M059J (cell line): ENCODE results near the gene NKX1-2. TPM values are rescaled to one million over a fixed set of nuclear protein-coding genes. Genes with fewer than 3 reads are reported as not detected.

Experiments
- DNase-seq: peaks from one replicate; pipeline ENCODE4 v3.0.0-alpha.2; 2012; ENCODE audit warnings: low read depth
- total RNA-seq: library from RNA; depleted of rRNA; stranded (reverse); fragments of >200 nt; shearing (Covaris generic); gene quantifications from 2 replicates; pipeline ENCODE4 v1.2.3, GENCODE V29; 2014; rRNA removed

NKX1-2 gene
- total RNA-seq, 1 experiment from 2014 or later, result 0.30 TPM

DNA sequence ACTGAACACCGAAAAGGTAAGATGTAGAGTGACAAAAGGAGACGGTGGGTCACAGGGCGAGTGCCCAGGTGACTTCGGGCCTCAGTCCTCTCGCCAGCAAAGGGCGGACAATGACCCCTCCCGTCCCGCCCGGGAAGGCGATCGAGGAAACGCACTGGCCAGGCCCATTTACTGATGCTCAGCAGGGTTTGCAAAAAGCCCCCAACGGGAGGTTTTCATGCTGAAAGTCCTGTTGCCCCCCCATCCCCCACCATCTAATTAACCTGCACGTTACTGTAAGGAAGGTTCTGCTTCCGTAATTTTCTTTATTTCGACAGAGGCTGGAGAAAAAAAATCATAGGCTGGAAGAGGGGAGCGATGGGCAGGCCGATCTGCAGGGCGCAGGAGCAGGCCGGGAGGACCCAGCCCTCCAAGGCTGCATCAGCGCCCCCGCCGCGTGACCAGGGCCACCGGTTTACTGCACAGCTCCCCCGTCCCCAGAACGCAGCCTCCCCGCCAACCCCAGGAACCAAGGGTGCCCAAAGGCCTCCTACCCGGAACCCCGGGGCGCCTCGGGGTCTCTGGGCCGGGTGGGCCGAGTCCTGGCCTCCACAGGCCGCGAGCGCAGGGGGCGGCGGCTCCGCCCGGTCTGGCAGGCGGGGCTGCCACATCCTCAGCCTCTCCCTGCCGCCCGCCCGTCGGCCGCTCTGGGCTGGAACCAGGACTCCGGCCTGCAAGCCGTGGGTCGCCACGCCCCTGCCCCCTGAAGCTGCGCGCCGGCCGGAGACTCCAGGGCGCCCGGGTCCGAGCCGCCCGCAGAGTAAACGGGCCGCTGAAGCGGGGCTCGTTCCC, 31.7 kb downstream of the NKX1-2 start:
- DNase-seq, result peak; percentile 53

DNA sequence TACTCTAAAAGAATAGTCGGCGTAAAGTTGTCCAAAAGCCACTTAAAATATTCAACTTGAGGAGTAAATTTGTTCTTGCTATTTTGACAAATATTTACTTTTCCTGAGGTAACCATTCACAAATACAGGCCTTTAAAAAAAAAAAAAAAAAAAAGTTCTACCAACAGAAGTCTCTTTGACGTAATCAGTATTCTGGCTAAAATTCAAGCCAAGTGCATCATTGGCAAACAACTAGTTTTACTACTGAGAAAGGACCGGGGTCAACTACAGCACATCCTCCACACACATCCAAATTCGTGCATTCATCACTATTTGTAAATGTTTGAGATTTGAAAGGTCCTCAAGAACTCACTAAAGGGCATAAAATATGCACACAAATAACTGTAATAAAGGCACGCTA, 33.1 kb downstream of the NKX1-2 start:
- no peak for DNase-seq

DNA sequence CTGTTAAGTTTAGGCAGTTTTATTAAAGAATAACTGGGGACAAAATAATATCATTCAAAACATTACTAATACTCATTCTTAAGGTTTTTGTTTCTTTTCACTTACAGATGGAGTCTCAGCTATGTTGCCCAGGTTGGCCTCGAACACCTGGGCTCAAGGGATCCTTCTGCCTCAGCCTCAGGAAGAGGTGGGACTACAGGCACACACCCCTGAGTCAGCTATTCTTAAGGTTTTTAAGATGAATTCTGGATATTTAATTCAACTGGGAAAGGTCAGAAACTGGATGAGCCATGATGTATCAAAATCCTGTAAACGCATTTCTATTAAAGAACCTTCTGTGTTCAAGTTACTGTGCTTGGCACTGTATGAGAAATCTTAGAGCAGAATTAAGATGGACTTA, 34.6 kb downstream of the NKX1-2 start:
- DNase-seq, result no peak

DNA sequence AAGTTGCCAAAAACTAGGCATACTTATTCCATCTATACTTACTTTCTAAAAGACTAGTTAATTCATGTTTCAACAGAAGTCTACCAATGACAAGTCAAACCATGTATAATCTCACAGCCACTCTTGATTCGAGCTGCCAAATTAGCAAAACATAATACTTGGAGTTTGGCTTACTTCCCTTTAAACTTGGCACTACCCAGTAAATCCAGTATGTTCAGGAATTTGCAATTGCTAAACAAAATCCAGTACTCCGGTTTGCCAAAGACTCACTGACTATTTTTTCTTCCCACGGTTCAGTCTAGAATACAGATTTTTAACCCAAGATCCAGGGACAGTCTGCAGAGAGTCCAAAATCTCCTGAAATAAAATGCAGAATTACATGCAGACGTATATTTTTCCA, 35.8 kb downstream of the NKX1-2 start:
- DNase-seq, result peak; percentile 7

DNA sequence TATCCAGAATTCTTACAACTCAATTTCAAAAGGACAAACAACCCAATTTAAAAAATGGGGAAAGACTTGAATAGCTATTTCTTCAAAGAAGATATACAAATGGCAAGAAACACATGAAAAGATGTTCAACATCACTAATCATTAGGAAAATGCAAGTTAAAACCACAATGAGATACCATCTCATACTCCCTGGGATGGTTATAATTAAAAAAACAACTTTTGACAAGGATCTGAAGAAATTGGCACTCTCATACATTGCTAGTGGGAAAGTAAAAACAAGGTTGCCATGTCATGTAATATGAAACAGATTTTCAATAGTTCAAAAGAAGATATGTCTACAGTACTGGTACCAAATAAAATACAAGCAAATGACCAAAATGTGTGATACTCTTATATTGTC, 40.1 kb downstream of the NKX1-2 start:
- no peak for DNase-seq

DNA sequence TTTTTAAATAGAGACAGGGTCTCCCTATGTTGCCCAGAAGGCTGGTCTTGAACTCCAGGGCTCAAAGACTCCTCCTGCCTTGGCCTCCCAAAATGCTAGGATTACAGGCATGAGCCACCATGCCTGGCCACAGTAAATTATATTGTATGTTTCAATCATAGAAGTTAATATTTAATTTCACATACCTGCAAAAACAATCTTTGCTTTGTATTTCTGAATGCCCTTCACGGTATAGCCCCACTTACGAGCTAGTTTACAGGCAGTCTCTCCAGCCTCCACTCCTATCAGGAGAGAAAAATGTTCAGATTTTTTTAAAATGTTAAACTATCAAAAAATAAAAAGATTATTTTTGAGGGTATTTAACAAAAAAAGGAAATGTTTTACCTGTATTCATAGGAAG, 41.5 kb downstream of the NKX1-2 start:
- no peak for DNase-seq

DNA sequence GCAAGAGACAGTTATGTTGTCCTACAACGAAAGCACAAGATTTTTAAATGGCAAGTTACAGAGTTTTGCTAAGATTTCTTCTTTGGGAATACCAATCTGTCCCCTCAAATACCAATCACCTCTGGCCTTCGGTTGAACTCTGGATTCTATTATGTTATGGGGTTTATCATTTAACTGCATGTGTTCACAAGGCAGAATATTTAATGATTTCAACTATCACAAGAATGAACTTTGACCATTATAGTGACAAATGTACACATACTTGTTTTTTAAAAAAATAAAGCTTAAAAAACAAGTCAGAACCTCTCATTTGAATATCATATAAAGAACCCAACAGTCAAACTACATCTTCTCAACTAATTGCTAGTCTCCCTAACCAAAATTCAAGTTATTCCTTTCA, 42.4 kb downstream of the NKX1-2 start:
- no peak for DNase-seq

DNA sequence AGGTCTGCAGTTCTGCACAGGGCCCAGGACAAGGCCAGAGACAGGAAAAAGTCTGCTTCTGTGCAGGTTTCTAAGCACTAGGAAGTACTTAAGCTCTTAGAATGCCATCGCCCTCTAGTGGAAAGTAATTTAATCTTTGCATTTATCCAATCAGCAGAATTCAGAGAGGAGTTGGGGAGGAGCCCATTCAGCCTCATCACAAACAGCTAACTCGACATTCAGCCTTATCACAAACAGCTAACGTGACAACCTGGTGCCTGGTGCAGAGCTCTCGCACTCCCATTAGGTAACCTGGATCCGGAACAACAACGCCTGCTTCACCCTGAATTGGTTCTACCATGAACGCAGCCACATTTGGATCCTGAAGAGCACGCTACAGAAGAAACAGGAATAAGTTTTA, 46.3 kb downstream of the NKX1-2 start:
- peak; percentile 79 for DNase-seq

DNA sequence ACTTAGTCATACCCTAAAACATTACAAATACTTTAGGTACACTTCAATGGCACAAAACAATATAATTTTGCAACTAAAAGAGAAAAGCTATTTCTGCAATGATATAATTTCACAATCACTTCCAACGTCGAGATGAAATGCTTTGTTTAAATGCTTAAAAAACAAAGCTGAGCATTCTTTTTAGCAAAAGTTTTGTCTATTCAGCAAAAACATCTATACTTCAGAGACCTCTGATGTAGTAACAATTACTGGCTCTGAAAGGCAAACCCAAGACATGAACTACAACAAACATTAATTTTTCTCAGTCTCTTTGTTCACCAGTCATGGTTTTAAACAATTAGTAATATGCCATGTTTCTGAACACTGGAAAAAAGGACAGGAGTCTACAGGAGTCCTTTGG, 47.6 kb downstream of the NKX1-2 start:
- DNase-seq, result no peak

DNA sequence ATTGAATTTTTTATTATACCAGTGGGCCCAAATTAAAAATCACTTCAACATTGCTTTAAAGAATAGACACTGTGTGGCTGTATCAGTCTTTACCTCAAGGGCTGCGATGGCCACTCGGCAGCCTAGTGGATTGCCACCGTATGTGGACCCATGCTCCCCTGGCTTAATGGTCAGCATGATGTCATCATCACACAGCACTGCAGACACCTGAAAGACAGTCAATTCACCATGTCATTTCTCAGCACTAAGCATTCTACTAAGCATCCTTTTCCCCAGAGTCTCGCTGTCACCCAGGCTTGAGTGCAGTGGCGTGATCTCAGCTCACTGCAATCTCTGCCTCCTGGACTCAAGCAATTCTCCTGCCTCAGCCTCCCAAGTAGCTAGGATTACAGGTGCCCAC, 48.2 kb downstream of the NKX1-2 start:
- DNase-seq, result no peak

Other genes starting within 250 kb of the NKX1-2 start
- gene OAT, start 31.1 kb downstream of the NKX1-2 start, total RNA-seq, result 94.3 and 138 TPM in 2 replicates
- 10.5 and 17.3 TPM in 2 replicates for gene LHPP, start 11.8 kb upstream of the NKX1-2 start, total RNA-seq